ENCODE measurements around the gene NAPSA.

Gene NAPSA

DNA sequence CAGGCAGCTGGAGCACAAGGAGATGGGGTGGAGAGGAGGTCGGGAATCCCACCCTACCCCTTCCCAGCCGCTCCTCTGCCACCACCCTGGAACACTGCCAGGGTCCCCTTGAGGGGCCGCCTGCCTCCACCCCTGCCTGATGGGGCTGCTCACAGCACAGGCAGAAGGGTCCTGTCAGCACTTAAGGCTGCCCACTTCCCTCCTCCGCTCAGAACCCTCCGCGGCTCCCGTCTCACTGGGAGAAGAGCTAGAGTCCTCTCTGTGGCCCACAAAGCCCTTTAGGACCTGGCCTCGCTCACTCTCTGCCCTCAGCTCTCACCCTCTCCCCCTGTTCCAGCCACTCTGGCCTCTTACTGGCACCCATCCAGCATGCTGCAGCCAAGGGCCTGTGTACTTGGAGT, 15.3 kb upstream of the NAPSA start:
- TF ChIP-seq EZH2 (IDR thresholded peaks at IDR 0.05; ENCODE audit: borderline replicate concordance, low read length) = no peak
- TF ChIP-seq, protein P1, sequence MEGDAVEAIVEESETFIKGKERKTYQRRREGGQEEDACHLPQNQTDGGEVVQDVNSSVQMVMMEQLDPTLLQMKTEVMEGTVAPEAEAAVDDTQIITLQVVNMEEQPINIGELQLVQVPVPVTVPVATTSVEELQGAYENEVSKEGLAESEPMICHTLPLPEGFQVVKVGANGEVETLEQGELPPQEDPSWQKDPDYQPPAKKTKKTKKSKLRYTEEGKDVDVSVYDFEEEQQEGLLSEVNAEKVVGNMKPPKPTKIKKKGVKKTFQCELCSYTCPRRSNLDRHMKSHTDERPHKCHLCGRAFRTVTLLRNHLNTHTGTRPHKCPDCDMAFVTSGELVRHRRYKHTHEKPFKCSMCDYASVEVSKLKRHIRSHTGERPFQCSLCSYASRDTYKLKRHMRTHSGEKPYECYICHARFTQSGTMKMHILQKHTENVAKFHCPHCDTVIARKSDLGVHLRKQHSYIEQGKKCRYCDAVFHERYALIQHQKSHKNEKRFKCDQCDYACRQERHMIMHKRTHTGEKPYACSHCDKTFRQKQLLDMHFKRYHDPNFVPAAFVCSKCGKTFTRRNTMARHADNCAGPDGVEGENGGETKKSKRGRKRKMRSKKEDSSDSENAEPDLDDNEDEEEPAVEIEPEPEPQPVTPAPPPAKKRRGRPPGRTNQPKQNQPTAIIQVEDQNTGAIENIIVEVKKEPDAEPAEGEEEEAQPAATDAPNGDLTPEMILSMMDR (IDR thresholded peaks at IDR 0.05; ENCODE audit: low read length) = no peak
- Histone ChIP-seq H3K9me2 (ENCODE audit: low read depth, low read length) (no peaks in the 10 kb centered on the region), H3K27me3 (ENCODE audit: insufficient read depth, low read length) (no peaks in the 10 kb centered on the region), H3K27ac (ENCODE audit: low read depth, low read length, poor library complexity, severe bottlenecking) (no peak overlapping the region), H2AFZ (ENCODE audit: low read length) (no peak overlapping the region), H4K20me1 (ENCODE audit: insufficient read depth, low read length) (no peaks in the 10 kb centered on the region), H3K9ac (ENCODE audit: low read length) (no peak overlapping the region), H3K4me2 (ENCODE audit: low read length) (no peak overlapping the region), H3K9me3 (ENCODE audit: low read length) (no peaks in the 10 kb centered on the region), H3F3A (ENCODE audit: insufficient read depth, low read length) (no peaks in the 10 kb centered on the region), H3K4me3 (ENCODE audit: low read depth, low read length, poor library complexity, severe bottlenecking) (no peak overlapping the region), H3K79me2 (ENCODE audit: insufficient read depth, low read length) (peaks cover 10% of the 10 kb centered on the region), H3K4me1 (ENCODE audit: insufficient read depth, low read length, severe bottlenecking) (peaks cover 17% of the 10 kb centered on the region), H3K36me3 (ENCODE audit: insufficient read depth, low read length) (peaks cover 43% of the 10 kb centered on the region)

DNA sequence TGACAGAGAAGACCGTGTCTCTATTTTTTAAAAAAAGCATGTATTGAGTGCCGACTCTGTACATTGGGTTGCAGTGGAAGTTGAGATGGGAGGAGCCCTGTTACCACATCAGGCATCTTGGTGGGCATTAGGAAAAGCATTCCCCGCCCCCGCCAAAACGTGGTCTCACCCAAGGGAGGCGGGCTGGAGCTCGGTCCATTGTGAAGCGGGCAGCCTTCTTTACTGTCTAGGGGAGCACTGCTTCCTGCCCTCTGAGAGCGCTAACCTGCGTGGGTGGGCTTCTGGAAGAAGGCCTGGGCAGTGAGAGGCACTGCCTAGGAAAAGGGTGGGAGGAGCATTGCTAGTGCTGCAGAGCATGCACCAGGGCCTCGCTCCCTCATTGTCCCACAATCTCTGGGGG, 14.7 kb upstream of the NAPSA start:
- no peak for TF ChIP-seq EZH2 (IDR thresholded peaks at IDR 0.05; ENCODE audit: borderline replicate concordance, low read length)
- TF ChIP-seq, protein P1 (IDR thresholded peaks at IDR 0.05; ENCODE audit: low read length) = no peak
- H3K4me3 ChIP-seq (ENCODE audit: low read depth, low read length, poor library complexity, severe bottlenecking) = no peak overlapping the region
- H3K27me3 ChIP-seq (ENCODE audit: insufficient read depth, low read length) = no peaks in the 10 kb centered on the region
- no peak overlapping the region for H2AFZ ChIP-seq (ENCODE audit: low read length)
- H3K9me2 ChIP-seq (ENCODE audit: low read depth, low read length) = no peaks in the 10 kb centered on the region
- peaks cover 13% of the 10 kb centered on the region for H3K4me1 ChIP-seq (ENCODE audit: insufficient read depth, low read length, severe bottlenecking)
- no peaks in the 10 kb centered on the region for H4K20me1 ChIP-seq (ENCODE audit: insufficient read depth, low read length)
- H3F3A ChIP-seq (ENCODE audit: insufficient read depth, low read length) = no peaks in the 10 kb centered on the region
- peaks cover 43% of the 10 kb centered on the region for H3K36me3 ChIP-seq (ENCODE audit: insufficient read depth, low read length)
- H3K9ac ChIP-seq (ENCODE audit: low read length) = no peak overlapping the region
- no peaks in the 10 kb centered on the region for H3K9me3 ChIP-seq (ENCODE audit: low read length)
- H3K79me2 ChIP-seq (ENCODE audit: insufficient read depth, low read length) = peaks cover 6% of the 10 kb centered on the region
- H3K27ac ChIP-seq (ENCODE audit: low read depth, low read length, poor library complexity, severe bottlenecking) = no peak overlapping the region
- no peak overlapping the region for H3K4me2 ChIP-seq (ENCODE audit: low read length)

DNA sequence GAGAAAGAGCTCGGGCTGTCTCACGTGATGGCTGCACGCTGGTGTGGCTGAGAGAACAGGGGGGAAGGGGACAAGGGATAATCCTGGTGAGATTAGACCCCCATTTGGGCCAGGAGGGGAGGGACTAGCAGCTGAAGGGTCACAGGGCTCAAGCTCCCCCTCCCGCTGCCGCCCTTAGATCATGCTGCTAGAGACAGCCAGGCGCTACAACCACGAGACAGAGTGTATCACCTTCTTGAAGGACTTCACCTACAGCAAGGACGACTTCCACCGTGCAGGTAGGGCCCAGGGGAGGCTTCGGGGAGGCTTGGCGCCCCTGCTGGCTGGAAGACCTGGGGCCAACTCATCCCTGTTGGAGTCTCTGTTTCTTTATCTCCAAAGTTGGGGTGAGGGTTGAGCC, 14.2 kb upstream of the NAPSA start:
- TF ChIP-seq, protein P1 (IDR thresholded peaks at IDR 0.05; ENCODE audit: low read length) = no peak
- no peak for TF ChIP-seq EZH2 (IDR thresholded peaks at IDR 0.05; ENCODE audit: borderline replicate concordance, low read length)
- Histone ChIP-seq H3F3A (ENCODE audit: insufficient read depth, low read length) (no peaks in the 10 kb centered on the region), H3K9me2 (ENCODE audit: low read depth, low read length) (no peaks in the 10 kb centered on the region), H3K9ac (ENCODE audit: low read length) (no peak overlapping the region), H3K27me3 (ENCODE audit: insufficient read depth, low read length) (no peaks in the 10 kb centered on the region), H3K4me2 (ENCODE audit: low read length) (no peak overlapping the region), H2AFZ (ENCODE audit: low read length) (no peak overlapping the region), H3K79me2 (ENCODE audit: insufficient read depth, low read length) (peaks cover under 1% of the 10 kb centered on the region; the same call in 1 of the 2 replicates), H3K36me3 (ENCODE audit: insufficient read depth, low read length) (peaks cover 43% of the 10 kb centered on the region), H3K27ac (ENCODE audit: low read depth, low read length, poor library complexity, severe bottlenecking) (no peak overlapping the region), H3K9me3 (ENCODE audit: low read length) (no peaks in the 10 kb centered on the region), H3K4me1 (ENCODE audit: insufficient read depth, low read length, severe bottlenecking) (peaks cover 11% of the 10 kb centered on the region), H4K20me1 (ENCODE audit: insufficient read depth, low read length) (no peaks in the 10 kb centered on the region), H3K4me3 (ENCODE audit: low read depth, low read length, poor library complexity, severe bottlenecking) (no peak overlapping the region)

Measured in OCI-LY1 (cell line).